A172 (cell line): ENCODE data around the gene CGB3. TPM values are rescaled to one million over a fixed set of nuclear protein-coding genes. Genes with fewer than 3 reads are reported as not detected.
"Not testable (repeated sequence)": the region's sequence is repeated elsewhere in the genome, so short reads cannot be mapped to it uniquely, and the experiment has no call there.

Source experiments
- DNase-seq: peaks from one replicate; pipeline ENCODE4 v3.0.0-alpha.2; 2015; ENCODE audit warnings: low spot score
- total RNA-seq: library from RNA; depleted of rRNA; stranded (reverse); fragments of >200 nt; shearing (Covaris generic); gene quantifications from 2 replicates; pipeline ENCODE4 v1.2.3, GENCODE V29; 2014

CGB3 gene
- total RNA-seq, 1 experiment from 2014 or later, result 2.6 TPM

DNA sequence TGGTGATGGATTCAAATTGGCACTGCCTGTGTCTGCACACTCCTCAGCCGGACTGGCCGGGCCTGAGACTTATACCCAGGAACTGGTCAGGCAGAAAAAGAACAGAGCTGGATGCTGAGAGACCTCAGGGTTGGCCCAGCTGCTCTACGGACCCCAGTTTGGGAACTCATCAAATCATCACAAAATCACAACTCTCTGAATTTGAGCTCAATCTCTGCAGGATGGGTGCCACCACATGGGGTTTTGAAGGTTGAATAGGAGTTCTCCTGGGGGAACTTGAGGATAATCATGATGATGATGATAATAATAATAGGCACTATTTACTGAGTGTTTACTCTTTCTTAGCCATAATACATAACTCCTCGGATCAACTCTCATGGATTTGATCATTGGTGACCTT, 18.5 kb upstream of the CGB3 start:
- DNase-seq, result not testable (repeated sequence)

DNA sequence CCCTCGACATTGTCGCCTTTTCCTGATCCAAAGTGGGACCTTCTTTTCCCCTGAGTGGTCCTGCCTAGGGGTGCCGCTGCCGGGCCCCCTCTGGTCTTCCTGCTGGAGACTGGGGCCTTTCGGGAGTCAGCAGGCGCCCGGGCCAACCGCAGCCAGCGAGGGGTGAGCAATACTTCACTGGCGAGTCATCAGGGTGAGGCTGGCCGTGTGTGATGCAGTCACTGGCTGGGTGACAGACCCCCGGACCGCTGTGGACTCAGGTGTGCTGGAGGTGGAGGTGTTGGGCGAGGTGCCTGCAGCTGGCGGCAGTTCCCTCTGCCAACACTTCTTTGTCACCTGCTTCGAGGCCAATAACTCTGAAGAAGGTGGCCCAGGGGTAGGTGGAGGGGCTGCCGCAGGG, 18.0 kb upstream of the CGB3 start:
- peak; percentile 57 for DNase-seq

DNA sequence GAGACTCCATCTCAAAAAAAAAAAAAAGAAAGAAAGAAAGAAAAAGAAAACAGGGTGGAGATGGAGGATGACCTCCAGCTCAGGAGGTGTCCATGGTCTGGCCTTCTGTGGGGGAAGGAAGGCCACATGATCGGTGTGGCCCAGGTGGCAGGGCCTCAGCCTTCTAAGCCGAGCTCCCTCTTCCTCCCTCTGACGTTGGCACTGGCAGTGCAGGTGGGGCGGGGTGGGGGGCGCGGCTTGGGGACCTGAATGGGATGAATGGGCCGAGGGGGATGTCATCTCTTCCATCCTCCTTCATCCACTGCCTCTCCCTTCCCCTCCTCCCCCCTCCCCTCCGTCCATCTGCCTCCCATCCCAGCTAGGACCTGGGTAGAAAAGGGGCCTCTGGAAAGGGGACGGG, 15.6 kb upstream of the CGB3 start:
- DNase-seq, result not testable (repeated sequence)

DNA sequence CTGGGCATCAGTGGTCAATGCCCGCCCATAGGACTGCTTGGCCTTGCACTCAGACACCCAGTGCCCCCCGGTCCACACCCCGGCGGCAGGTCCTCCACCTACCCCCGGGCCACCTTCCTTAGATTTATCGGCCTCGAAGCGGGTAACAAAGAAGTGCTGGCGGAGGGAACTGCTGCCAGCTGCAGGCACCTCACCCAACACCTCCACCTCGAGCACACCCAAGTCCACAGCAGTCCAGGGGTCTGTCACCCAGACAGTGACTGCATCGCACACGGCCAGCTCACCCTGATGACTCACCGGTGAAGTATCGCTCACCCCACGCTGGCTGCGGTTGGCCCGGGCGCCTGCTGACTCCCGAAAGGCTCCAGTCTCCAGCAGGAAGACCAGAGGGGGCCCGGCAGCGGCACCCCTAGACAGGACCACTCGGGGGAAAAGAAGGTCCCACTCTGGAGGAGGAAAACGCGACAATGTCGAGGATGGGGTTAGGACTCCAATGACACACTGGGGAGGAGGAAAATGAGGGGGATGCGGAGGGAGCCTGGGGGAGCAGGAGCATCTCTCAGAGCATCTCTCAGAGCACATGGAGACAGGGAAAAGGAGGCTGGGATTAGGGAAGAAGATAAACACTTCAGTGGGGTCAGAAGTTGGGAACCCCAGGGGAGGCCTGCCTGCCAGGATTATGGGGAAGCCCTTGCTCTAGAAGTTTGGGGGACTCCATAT, 14.6 kb upstream of the CGB3 start:
- peak; percentile 72 for DNase-seq

DNA sequence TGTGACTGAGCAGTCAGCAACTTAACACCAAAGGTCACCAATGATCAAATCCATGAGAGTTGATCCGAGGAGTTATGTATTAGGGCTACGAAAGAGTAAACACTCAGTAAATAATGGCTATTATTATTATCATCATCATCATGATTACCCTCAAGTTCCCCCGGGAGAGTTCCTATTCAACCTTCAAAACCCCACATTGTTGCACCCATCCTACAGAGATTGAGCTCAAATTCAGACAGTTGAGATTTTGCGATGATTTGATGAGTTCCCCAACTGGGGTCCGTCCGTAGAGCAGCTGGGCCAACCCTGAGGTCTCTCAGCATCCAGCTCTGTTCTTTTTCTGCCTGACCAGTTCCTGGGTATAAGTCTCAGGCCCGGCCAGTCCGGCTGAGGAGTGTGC, 14.0 kb upstream of the CGB3 start:
- DNase-seq, result not testable (repeated sequence)

DNA sequence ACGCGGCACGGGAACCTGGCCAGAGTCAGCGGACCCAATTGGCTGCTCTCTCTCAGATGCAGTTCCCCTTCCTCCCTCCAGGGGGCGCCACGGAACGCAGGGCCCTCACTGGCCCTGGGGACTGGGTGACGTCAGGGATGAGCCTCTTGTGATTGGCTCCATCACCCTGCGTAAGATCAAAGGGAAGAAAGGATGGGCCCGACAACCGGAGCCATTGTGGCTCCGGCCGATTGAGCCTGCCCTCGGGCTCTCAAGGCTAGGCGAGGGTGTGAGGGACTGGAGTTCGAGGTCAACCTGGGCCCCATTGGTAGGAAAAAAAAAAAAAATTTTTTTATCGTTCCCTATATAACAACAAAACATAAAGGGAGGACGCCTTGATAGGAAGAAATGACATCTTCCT, 12.7 kb upstream of the CGB3 start, which contains the start of gene CGB1:
CGB1 (minus strand) TSS at position 81 of the 400 bp plus-strand sequence. CDS start 184 bp downstream, outside the sequence.
- not testable (repeated sequence) for DNase-seq

DNA sequence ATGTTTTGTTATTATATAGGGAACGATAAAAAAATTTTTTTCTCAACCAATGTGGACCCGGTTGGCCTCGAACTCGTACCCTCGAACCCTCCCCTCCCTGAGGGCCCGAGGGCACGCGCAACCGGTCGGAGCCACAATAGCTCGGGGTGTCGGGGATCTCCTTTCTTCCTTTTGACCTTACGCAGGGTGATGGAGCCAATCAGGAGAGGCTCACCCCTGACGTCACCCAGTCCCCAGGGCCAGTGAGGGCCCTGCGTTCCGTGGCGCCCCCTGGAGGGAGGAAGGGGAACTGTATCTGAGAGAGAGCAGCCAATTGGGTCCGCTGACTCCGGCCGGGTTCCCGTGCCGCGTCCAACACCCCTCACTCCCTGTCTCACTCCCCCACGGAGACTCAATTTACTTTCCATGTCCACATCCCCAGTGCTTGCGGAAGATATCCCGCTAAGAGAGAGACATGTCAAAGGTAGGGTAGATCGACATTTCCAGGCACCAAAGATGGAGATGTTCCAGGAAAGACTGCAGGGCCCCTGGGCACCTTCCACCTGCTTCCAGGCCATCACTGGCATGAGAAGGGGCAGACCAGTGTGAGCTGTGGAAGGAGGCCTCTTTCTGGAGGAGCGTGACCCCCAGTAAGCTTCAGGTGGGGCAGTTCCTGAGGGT, 7.6 kb upstream of the CGB3 start, which contains the start of gene CGB2:
CGB2 (plus strand) TSS at position 249 of the 660 bp plus-strand sequence; CDS start at position 455, 206 bp downstream.
- DNase-seq, result not testable (repeated sequence)

DNA sequence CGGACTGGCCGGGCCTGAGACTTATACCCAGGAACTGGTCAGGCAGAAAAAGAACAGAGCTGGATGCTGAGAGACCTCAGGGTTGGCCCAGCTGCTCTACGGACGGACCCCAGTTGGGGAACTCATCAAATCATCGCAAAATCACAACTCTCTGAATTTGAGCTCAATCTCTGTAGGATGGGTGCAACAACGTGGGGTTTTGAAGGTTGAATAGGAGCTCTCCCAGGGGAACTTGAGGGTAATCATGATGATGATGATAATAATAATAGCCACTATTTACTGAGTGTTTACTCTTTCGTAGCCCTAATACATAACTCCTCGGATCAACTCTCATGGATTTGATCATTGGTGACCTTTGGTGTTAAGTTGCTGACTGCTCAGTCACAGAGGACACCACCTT, 6.2 kb upstream of the CGB3 start:
- DNase-seq, result not testable (repeated sequence)

DNA sequence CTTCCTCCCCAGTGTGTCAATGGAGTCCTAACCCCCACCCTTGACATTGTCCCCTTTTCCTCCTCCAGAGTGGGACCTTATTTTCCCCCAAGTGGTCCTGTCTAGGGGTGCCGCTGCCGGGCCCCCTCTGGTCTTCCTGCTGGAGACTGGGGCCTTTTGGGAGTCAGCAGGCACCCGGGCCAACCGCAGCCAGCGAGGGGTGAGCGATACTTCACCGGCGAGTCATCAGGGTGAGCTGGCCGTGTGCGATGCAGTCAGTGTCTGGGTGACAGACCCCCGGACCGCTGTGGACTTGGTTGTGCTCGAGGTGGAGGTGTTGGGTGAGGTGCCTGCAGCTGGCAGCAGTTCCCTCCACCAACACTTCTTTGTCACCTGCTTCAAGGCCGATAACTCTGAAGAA, 5.6 kb upstream of the CGB3 start:
- DNase-seq, result peak; percentile 29

DNA sequence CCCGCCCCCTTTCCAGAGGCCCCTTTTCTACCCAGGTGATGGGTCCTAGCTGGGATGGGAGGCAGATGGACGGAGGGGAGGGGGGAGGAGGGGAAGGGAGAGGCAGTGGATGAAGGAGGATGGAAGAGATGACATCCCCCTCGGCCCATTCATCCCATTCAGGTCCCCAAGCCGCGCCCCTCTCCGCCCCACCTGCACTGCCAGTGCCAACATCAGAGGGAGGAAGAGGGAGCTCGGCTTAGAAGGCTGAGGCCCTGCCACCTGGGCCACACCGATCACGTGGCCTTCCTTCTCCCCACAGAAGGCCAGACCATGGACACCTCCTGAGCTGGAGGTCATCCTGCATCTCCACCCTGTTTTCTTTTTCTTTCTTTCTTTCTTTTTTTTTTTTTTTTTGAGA, 4.6 kb upstream of the CGB3 start:
- not testable (repeated sequence) for DNase-seq

DNA sequence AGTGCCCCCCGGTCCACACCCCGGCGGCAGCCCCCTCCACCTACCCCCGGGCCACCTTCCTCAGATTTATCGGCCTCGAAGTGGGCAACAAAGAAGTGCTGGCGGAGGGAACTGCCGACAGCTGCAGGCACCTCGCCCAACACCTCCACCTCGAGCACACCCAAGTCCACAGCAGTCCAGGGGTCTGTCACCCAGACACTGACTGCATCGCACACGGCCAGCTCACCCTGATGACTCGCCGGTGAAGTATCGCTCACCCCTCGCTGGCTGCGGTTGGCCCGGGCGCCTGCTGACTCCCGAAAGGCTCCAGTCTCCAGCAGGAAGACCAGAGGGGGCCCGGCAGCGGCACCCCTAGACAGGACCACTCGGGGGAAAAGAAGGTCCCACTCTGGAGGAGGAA, 1.5 kb upstream of the CGB3 start:
- DNase-seq, result not testable (repeated sequence)

DNA sequence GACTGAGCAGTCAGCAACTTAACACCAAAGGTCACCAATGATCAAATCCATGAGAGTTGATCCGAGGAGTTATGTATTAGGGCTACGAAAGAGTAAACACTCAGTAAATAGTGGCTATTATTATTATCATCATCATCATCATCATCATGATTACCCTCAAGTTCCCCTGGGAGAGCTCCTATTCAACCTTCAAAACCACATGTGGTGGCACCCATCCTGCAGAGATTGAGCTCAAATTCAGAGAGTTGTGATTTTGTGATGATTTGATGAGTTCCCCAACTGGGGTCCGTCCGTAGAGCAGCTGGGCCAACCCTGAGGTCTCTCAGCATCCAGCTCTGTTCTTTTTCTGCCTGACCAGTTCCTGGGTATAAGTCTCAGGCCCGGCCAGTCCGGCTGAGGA, 955 bp upstream of the CGB3 start:
- not testable (repeated sequence) for DNase-seq

DNA sequence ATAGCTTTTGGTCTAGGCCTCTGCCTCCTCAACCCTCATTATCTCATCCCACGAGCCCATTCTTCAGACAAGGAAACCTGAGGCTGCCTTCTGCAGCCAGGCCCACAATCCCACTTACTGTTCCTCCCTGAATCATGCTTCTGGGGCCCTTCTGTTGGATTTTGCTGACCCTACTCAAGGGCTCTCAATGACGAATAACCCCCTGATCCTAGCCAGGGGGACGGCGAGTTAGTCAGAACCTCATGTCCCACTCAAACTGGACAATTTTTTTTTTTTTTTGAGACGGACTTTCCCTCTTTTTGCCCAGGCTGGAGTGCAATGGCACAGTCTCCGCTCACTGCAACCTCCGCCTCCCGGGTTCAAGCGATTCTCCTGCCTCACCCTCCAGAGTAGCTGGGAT, 2.0 kb downstream of the CGB3 start:
- DNase-seq, result no peak

DNA sequence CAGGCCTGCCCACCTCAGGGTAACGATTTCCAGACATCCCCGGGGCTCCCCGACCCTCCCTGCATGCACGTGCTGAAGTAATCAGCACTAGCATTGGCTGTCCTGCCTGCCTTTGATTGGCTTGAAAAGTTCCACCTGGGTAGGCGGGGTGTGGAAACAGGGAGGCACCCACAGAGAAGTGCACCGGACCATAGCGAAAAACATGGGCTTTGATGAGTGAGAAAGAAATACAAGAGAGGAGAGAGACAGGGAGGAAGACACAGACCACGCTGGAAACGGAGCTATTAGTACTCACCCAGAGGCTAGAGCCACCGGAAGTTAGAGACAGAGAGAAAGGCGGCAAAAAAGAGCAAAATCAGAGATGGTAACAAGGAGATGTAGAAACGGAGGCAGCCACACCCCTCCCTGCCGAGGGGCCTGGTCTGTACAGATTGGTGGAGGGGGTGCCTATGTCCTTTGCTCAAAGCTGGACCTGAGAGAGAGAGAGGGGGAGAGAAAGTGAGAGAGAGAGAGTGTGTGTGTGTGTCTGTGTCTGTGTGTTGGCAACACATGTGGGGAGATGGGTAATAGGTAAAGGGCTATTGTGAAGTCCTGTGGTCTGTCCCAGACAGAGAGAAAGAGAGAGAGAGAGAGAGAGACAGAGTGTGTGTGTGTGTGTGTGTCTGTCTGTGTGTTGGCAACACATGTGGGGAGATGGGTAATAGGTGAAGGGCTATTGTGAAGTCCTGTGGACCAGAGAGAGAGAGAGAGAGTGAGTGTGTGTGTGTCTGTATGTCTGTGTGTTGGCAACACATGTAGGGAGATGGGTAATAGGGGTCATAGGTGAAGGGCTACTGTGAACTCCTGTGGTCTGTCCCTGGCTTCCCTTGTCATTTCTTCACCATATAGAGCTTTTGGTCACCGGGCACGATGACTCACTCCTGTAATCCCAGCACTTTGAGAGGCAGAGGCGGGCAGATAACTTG, 2.9 kb downstream of the CGB3 start:
- DNase-seq, result peak; percentile 55

DNA sequence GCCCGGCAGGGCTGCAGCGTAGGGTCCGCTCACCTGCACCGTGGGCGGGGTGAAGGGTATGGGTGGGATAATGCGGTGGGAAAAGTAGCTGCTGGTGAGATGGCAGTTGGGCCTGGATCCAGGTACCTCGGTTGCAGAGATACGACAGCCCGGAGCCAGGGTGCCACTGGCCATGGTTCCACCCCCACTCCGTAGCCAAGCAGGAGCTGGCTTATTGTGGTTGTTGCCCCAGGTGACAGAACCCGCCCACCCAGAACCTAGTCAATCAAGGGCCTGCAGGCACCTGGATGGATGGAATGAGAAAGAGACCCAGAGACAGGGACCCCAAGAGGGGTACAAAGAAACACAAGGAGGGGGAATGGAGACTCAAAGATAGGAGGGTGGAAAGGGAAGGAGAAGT, 3.8 kb downstream of the CGB3 start:
- DNase-seq, result no peak

DNA sequence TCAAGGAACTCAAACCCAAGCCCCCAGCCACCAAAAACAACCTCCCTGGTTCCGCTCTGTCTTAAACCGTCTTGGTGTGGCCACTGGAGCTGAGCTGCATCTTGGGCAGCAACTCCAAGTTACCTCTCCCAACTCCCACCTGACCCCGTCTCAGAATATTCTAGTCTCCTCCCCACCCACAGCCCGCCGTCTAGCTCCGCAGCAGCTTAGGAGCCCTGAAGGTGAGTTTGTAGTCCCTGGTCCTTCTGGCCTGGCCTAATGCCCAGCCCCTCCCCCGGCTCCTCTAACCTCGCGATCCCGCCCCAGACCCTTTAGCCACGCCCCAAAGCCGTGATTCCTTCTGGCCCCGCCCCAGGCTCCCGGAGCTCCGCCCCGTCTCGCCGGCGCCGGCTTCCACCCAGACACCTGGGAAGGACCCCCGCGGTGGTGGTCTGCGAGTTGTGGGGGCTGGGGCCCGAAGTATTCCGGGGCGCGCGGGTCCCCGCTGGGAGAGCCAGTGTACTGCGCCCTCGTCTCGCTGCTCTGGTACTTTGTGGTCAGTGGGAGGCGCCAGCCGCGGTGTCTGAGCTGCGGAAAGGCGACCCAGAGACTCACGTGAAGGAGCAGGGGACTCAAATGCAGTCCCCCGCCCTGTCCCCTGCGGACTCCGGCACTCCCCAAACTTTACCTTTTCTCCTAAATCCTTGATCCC, 4.7 kb downstream of the CGB3 start:
- DNase-seq, result no peak

DNA sequence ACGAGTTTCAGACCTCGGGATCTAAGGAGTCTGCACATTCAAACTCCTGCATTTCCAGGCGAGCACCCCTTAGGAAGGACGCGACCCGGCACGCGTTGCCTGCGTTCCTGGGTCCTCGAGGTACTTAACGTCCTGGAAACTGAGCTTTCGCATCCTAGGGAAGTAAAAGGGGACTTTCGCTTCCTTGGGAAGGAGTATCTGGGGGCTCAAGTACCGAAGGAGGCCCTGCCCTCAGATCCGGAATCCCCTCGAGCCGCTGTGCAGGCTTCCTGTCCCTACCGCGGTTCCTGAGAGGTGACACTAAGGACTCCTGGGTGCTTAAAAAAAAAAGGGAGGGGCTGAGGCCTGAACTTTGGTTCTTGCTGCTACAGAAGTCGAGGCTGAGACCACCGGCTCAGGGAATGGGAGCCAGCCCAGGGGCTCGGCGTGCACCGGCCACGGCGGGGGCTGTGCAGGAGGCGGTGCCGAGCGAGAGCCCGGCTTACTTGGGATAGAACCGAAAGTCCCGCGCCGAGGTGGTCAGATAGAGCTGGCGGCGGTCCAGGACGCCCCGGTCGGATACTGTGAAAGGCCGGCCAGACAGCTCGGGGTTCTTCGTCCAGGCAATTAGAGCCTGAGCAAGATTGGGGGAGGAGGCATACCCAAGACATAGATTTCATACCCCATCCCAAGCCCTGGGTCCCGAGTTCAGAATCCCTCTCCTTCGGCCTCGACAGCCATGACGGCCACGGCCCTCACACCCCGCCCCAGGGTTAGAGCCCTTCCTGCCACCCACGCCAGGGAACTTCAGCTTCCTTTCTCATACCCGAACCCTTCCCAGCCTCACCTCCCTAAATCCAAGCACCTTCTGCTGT, 5.5 kb downstream of the CGB3 start:
- not testable (repeated sequence) for DNase-seq

DNA sequence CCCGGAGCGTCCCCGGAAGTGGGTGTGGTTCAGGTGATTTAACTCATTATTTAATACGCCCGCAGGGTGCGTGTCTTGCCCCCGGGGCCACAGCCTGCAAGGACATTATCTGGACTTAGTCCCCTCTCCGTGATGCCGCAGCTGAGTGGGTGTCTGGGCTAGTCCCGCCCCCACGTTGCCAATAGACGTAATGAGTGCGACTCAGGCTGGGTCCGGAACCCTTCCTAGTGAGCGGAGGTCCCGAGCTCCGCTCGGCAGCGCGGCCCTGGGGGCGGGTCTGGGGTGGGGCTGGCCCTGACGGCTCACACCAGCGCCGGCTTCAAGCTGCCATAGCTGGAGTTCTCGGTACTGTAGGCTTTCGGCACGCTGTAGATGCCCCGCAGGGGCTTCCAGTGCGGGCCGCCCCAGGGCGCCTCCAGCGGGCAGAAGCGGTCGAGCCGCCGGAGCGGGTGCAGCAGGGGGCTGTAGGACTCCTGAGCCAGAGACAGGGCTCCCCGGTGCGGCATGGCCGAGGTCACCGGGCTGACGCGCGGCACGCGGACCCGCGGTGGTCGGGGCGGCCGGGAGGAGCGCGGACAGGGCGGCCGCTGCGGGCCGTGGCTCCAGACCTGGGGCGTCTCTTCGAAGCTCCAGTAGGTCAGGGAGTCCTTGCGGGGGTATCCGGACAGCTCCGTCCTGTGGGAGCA, 6.3 kb downstream of the CGB3 start:
- no peak for DNase-seq

DNA sequence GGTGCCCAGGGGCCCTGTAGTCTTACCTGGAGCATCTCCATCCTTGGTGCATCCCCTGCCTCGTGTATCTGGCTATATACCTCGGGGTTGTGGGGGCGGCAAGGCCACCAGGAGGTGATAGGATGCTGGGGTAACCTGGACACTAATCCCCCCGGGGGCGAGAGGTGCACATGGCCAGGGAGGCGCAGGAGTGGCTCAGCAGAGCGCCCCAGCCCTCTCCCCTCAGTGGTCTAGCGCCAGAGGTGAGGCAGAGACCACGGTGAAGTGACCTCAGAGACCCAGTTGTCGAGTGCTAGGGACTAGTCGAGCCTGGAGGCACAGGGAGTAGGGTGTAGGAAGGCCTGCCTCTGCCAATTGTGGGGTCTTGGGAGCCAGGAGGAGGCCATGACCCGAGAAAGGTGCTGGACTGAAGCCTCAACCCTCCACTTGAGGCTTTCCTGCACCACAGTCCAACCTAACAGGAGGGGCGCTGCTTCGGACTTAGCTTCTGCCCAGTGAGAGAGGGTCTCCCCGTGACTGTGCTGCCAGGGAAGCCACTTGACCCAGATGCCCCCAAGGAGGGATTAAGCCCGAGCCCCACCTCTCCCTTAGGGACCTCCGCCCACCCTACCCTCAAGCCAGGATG, 7.0 kb downstream of the CGB3 start, which contains the start of gene LHB:
LHB (minus strand) TSS at position 51 of the 625 bp plus-strand sequence; CDS start at position 41, 10 bp downstream.
- DNase-seq, result no peak
